Measurements from ENCODE around the gene ITPKA. TPM values are rescaled to one million over a fixed set of nuclear protein-coding genes. Genes with fewer than 3 reads are reported as not detected.

The ITPKA gene
- total and polyA plus RNA-seq, 2 of the 13 experiments (the other 11 are each of a cell fraction or from before 2014, with no cell fraction given), result 13.2 to 41.3 TPM

DNA sequence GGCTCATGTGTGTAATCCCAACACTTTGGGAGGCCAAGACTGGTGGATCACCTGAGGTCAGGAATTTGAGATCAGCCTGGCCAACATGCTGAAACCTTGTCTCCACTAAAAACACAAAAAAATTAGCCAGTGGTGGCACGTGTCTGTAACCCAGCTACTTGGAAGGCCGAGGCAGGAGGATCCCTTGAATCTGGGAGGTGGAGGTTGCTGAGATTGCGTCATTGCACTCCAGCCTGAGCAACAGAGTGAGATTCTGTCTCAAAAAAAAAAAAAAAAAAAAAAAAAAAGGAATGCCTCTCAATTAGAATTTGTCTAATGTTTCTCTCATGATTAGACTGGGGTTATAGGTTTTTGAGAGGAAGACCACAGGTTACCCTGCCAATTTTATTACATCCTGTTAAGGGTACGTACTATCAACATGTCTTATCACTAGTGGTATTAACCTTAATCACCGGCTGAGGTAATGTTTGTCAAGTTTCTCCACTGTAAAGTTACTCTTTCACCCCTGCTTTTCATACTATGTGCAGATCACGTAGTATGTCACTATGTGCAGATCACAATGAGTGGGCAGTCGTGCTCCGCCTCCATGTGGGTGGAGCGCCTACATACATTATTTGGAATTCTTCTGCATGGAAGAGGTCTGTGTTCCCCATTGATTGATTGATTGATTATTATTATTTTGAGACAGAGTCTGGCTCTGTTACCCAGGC, 56.5 kb downstream of the ITPKA start (continued):
- TF ChIP-seq, protein P1, sequence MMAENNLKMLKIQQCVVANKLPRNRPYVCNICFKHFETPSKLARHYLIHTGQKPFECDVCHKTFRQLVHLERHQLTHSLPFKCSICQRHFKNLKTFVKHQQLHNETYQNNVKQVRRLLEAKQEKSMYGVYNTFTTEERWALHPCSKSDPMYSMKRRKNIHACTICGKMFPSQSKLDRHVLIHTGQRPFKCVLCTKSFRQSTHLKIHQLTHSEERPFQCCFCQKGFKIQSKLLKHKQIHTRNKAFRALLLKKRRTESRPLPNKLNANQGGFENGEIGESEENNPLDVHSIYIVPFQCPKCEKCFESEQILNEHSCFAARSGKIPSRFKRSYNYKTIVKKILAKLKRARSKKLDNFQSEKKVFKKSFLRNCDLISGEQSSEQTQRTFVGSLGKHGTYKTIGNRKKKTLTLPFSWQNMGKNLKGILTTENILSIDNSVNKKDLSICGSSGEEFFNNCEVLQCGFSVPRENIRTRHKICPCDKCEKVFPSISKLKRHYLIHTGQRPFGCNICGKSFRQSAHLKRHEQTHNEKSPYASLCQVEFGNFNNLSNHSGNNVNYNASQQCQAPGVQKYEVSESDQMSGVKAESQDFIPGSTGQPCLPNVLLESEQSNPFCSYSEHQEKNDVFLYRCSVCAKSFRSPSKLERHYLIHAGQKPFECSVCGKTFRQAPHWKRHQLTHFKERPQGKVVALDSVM (CRISPR knock-in tag; IDR thresholded peaks at IDR 0.05), result peak; percentile 95
- TF ChIP-seq CEBPG (CRISPR knock-in tag; IDR thresholded peaks at IDR 0.05), result peak; percentile 69
- TF ChIP-seq ZNF549 (CRISPR knock-in tag; IDR thresholded peaks at IDR 0.05), result no peak
- no peak for TF ChIP-seq SRY (CRISPR knock-in tag; IDR thresholded peaks at IDR 0.05)
- no peak for TF ChIP-seq JUND (CRISPR knock-in tag; IDR thresholded peaks at IDR 0.05)
- no peak for TF ChIP-seq SOX6 (IDR thresholded peaks at IDR 0.05)
- no peak for TF ChIP-seq SOX6 (CRISPR knock-in tag; IDR thresholded peaks at IDR 0.05)
- no peak for TF ChIP-seq ZFP1 (CRISPR knock-in tag; IDR thresholded peaks at IDR 0.05)
- no peak for TF ChIP-seq ZNF816 (CRISPR knock-in tag; IDR thresholded peaks at IDR 0.05; ENCODE audit: borderline replicate concordance)
- no peak for TF ChIP-seq GLI4 (CRISPR knock-in tag; IDR thresholded peaks at IDR 0.05; ENCODE audit: borderline replicate concordance)
- no peak for TF ChIP-seq HMG20B (CRISPR knock-in tag; conservative IDR thresholded peaks at IDR 0.05)
- TF ChIP-seq ZNF24 (IDR thresholded peaks at IDR 0.05), result no peak
- TF ChIP-seq ZMYM3 (CRISPR knock-in tag; IDR thresholded peaks at IDR 0.05), result 0 out of 2 replicates have a peak, but pooled peaks have one; percentile 35
- TF ChIP-seq SOX13 (IDR thresholded peaks at IDR 0.05), result no peak
- no peak for TF ChIP-seq SOX13 (CRISPR knock-in tag; conservative IDR thresholded peaks at IDR 0.05 in 1 of 2, IDR thresholded peaks at IDR 0.05 in 1 of 2)
- no peak for TF ChIP-seq ZNF572 (CRISPR knock-in tag; IDR thresholded peaks at IDR 0.05)
- no peak for TF ChIP-seq TEAD3 (CRISPR knock-in tag; optimal IDR thresholded peaks at IDR 0.05; ENCODE audit: borderline replicate concordance)
- TF ChIP-seq ZSCAN25 (CRISPR knock-in tag; IDR thresholded peaks at IDR 0.05), result no peak
- TF ChIP-seq ZBTB7A (CRISPR knock-in tag; IDR thresholded peaks at IDR 0.05), result no peak
- TF ChIP-seq RELA (CRISPR knock-in tag; IDR thresholded peaks at IDR 0.05), result no peak
- no peak for TF ChIP-seq MXI1 (IDR thresholded peaks at IDR 0.05; ENCODE audit: borderline replicate concordance, low read depth, low read length)
- TF ChIP-seq, protein P2, sequence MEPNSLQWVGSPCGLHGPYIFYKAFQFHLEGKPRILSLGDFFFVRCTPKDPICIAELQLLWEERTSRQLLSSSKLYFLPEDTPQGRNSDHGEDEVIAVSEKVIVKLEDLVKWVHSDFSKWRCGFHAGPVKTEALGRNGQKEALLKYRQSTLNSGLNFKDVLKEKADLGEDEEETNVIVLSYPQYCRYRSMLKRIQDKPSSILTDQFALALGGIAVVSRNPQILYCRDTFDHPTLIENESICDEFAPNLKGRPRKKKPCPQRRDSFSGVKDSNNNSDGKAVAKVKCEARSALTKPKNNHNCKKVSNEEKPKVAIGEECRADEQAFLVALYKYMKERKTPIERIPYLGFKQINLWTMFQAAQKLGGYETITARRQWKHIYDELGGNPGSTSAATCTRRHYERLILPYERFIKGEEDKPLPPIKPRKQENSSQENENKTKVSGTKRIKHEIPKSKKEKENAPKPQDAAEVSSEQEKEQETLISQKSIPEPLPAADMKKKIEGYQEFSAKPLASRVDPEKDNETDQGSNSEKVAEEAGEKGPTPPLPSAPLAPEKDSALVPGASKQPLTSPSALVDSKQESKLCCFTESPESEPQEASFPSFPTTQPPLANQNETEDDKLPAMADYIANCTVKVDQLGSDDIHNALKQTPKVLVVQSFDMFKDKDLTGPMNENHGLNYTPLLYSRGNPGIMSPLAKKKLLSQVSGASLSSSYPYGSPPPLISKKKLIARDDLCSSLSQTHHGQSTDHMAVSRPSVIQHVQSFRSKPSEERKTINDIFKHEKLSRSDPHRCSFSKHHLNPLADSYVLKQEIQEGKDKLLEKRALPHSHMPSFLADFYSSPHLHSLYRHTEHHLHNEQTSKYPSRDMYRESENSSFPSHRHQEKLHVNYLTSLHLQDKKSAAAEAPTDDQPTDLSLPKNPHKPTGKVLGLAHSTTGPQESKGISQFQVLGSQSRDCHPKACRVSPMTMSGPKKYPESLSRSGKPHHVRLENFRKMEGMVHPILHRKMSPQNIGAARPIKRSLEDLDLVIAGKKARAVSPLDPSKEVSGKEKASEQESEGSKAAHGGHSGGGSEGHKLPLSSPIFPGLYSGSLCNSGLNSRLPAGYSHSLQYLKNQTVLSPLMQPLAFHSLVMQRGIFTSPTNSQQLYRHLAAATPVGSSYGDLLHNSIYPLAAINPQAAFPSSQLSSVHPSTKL (CRISPR knock-in tag; IDR thresholded peaks at IDR 0.05), result 0 out of 2 replicates have a peak, but pooled peaks have one; percentile 7
- no peak for TF ChIP-seq ZNF263 (CRISPR knock-in tag; IDR thresholded peaks at IDR 0.05)
- no peak for TF ChIP-seq ZNF552 (CRISPR knock-in tag; IDR thresholded peaks at IDR 0.05; ENCODE audit: borderline replicate concordance)
